Lung (tissue), 12 donors: ENCODE results near the gene RAD50. TPM values are rescaled to one million over a fixed set of nuclear protein-coding genes. Genes with fewer than 3 reads are reported as not detected.

ENCODE experiments used
- ATAC-seq: fragments of 200-7000 bp; cut with Tn5 transposase; one replicate; pipeline ENCODE4 v1.9.1; 2020; ENCODE audit warnings: moderate number of reproducible peaks; ENCODE audit not compliant: insufficient read depth, low FRiP score
- DNase-seq, 3 donors: peaks; one replicate each; pipeline ENCODE4 v3.0.0-alpha.2; 2013 to 2017
- H3K27ac ChIP-seq, 2 donors: one replicate each; pipeline ENCODE4 v1.5.1; 2013; ENCODE audit warnings: mild to moderate bottlenecking in 2 of 2, moderate library complexity in 2 of 2, control low read depth in 1 of 2, inconsistent platforms in 1 of 2, low read depth in 1 of 2, low read length in 1 of 2
- H3K27me3 ChIP-seq, 3 donors: one replicate each; pipeline ENCODE4 v1.5.1; 2013; ENCODE audit warnings: low read length in 2 of 3; ENCODE audit not compliant: control insufficient read depth in 3 of 3, insufficient read depth in 3 of 3
- H3K36me3 ChIP-seq, 4 donors: one replicate each; pipeline ENCODE4 v1.5.1; 2013; ENCODE audit warnings: low read length in 4 of 4, mild to moderate bottlenecking in 1 of 4, moderate library complexity in 1 of 4; ENCODE audit not compliant: control insufficient read depth in 4 of 4, insufficient read depth in 4 of 4
- H3K4me1 ChIP-seq, 5 donors: one replicate each; pipeline ENCODE4 v1.5.1; 2013; ENCODE audit warnings: low read length in 5 of 5, mild to moderate bottlenecking in 2 of 5, moderate library complexity in 1 of 5; ENCODE audit not compliant: control insufficient read depth in 5 of 5, insufficient read depth in 5 of 5
- H3K4me3 ChIP-seq: one replicate; pipeline ENCODE4 v1.5.1; 2013; ENCODE audit warnings: mild to moderate bottlenecking, control low read depth, moderate library complexity
- H3K9ac ChIP-seq, 2 donors: one replicate each; pipeline ENCODE4 v1.5.1; 2013; ENCODE audit warnings: low read length in 2 of 2, control low read depth in 1 of 2; ENCODE audit not compliant: insufficient read depth in 1 of 2
- H3K9me3 ChIP-seq, 4 donors: one replicate each; pipeline ENCODE4 v1.5.1; 2013; ENCODE audit warnings: low read length in 3 of 4, mild to moderate bottlenecking in 1 of 4, moderate library complexity in 1 of 4; ENCODE audit not compliant: control insufficient read depth in 4 of 4, insufficient read depth in 3 of 4
- CTCF ChIP-seq: IDR thresholded peaks from 2 replicates; pipeline ENCODE4 v1.5.1; 2012; ENCODE audit warnings: mild to moderate bottlenecking; ENCODE audit errors: control extremely low read depth, extremely low read depth
- WGBS, 2 donors: extraction: QIAGEN DNeasy Blood & Tissue Kit; methylation state at CpG; one replicate each; pipeline ENCODE4 v1.1.7; 2013; 5-methylcytosine and 5-hydroxymethylcytosine counted together
- polyA plus RNA-seq, 2 donors: library from polyadenylated mRNA; stranded (reverse); fragments of 200-250 nt; gene quantifications; one replicate each; pipeline ENCODE4 v1.2.1, GENCODE V29; 2013
- total RNA-seq, 2 donors: library from RNA; depleted of rRNA in 1 of 2; stranded (reverse); fragments of >200 nt in 1 of 2; gene quantifications; one replicate each; pipeline ENCODE4 v1.2.1, GENCODE V29; 2014 to 2021
- donor health status: control.
- donor health status: control.
- donor health status: Bipolar disorder and iron deficiency.
- donor health status: healthy.
- donor health status: DM: yes; HTN: yes; CAD: no.

RAD50 gene
- total and polyA plus RNA-seq, 4 donors: 8.2 to 46.7 (median 18.8) TPM

GRCh38 chr5:132594170-132594569, 37.4 kb downstream of the RAD50 start:
- no peaks in the 10 kb centered on the region for H3K9me3 ChIP-seq
- H3K27me3 ChIP-seq: no peaks in the 10 kb centered on the region
- TF ChIP-seq CTCF: no peak
- no peak overlapping the region for H3K9ac ChIP-seq
- H3K4me1 ChIP-seq: no peaks in the 10 kb centered on the region
- no peak overlapping the region for H3K4me3 ChIP-seq
- WGBS, 2 donors: 93 to 97% methylated on average over 3 of the region's 3 CpGs
- H3K36me3 ChIP-seq: peaks cover 8 to 41% (median 26%) of the 10 kb centered on the region in 4 donors
- DNase-seq (no peak), ATAC-seq (no peak)
- H3K27ac ChIP-seq: no peak overlapping the region

GRCh38 chr5:132595624-132596023, 38.8 kb downstream of the RAD50 start:
- Histone ChIP-seq H3K9ac (no peak overlapping the region), H3K27me3 (no peaks in the 10 kb centered on the region), H3K4me3 (no peak overlapping the region), H3K4me1 (no peaks in the 10 kb centered on the region), H3K9me3 (no peaks in the 10 kb centered on the region), H3K36me3 (peaks cover 8 to 48% (median 32%) of the 10 kb centered on the region in 4 donors), H3K27ac (no peak overlapping the region)
- no peak for TF ChIP-seq CTCF
- ATAC-seq (no peak), DNase-seq (no peak)
- 92 to 94% methylated on average over 5 of the region's 5 CpGs for WGBS, 2 donors

- Histone ChIP-seq H3K4me3 (no peak overlapping the region), H3K4me1 (no peaks in the 10 kb centered on the region), H3K9ac (no peak overlapping the region), H3K9me3 (no peaks in the 10 kb centered on the region), H3K36me3 (peaks cover 14 to 37% (median 30%) of the 10 kb centered on the region in 4 donors), H3K27ac (no peak overlapping the region), H3K27me3 (no peaks in the 10 kb centered on the region)
- no peak for TF ChIP-seq CTCF
- no peak for ATAC-seq
- 93 to 94% methylated on average over 8 of the region's 8 CpGs for WGBS, 2 donors
- no peak for DNase-seq
Observed at GRCh38 chr5:132601071-132601728, 44.4 kb downstream of the RAD50 start.

- Histone ChIP-seq H3K4me1 (no peaks in the 10 kb centered on the region), H3K4me3 (no peak overlapping the region), H3K27me3 (no peaks in the 10 kb centered on the region), H3K36me3 (peaks cover 14 to 31% (median 16%) of the 10 kb centered on the region in 4 donors), H3K27ac (no peak overlapping the region), H3K9ac (no peak overlapping the region), H3K9me3 (peaks cover 0 to 2% (median 0%) of the 10 kb centered on the region in 4 donors)
- no peak for DNase-seq
- no peak for ATAC-seq
- TF ChIP-seq CTCF: no peak
- WGBS, 2 donors: 95% methylated on average over 3 of the region's 3 CpGs
Observed at GRCh38 chr5:132607095-132607494, 50.3 kb downstream of the RAD50 start.
